ENCODE measurements around the gene USP47. TPM values are rescaled to one million over a fixed set of nuclear protein-coding genes. Genes with fewer than 3 reads are reported as not detected.
A peak's percentile ranks its signal among the peaks of the same experiment; 100 is the strongest.

Gene USP47
- total RNA-seq, 1 experiment from 2014 or later, result 45.9 TPM

GRCh38 chr11:11980200-11980599, 138.4 kb downstream of the USP47 start:
- Histone ChIP-seq H3K9me3 (ENCODE audit: low read depth, low read length, poor library complexity, severe bottlenecking) (no peaks in the 10 kb centered on the region), H3K4me1 (ENCODE audit: insufficient read depth, low read length, poor library complexity, severe bottlenecking) (peaks cover 29% of the 10 kb centered on the region), H3K36me3 (ENCODE audit: insufficient read depth, low read length, poor library complexity, severe bottlenecking) (no peaks in the 10 kb centered on the region), H3K27ac (ENCODE audit: low read depth, low read length, poor library complexity, severe bottlenecking) (no peak overlapping the region), H3K4me3 (ENCODE audit: low read depth, low read length, poor library complexity, severe bottlenecking) (no peak overlapping the region), H3K27me3 (replicated peaks; ENCODE audit: insufficient read depth, low read depth, low read length, poor library complexity) (no peaks in the 10 kb centered on the region)
- intact Hi-C loops (cut with micrococcal nuclease; ENCODE audit: unreplicated experiment), result no loop called here
- CTCF ChIA-PET, result no interaction called here
- no peak for DNase-seq (ENCODE audit: low spot score)
- no peak for TF ChIP-seq EZH2 (IDR thresholded peaks at IDR 0.05; ENCODE audit: borderline replicate concordance, low read depth, low read length, poor library complexity, severe bottlenecking)
- TF ChIP-seq CTCF (conservative IDR thresholded peaks at IDR 0.05; ENCODE audit: low read depth, low read length), result no peak
- no TSS peak for BruUV-seq (replicated peaks)
- POLR2A ChIA-PET (ENCODE audit: low non-redundant PET), result no interaction called here

GRCh38 chr11:11980841-11981308, 139.1 kb downstream of the USP47 start:
- CTCF ChIA-PET, result no interaction called here
- no peaks in the 10 kb centered on the region for H3K27me3 ChIP-seq (replicated peaks; ENCODE audit: insufficient read depth, low read depth, low read length, poor library complexity)
- no peak for TF ChIP-seq CTCF (conservative IDR thresholded peaks at IDR 0.05; ENCODE audit: low read depth, low read length)
- no peak for TF ChIP-seq EZH2 (IDR thresholded peaks at IDR 0.05; ENCODE audit: borderline replicate concordance, low read depth, low read length, poor library complexity, severe bottlenecking)
- H3K4me3 ChIP-seq (ENCODE audit: low read depth, low read length, poor library complexity, severe bottlenecking), result no peak overlapping the region
- no peak overlapping the region for H3K27ac ChIP-seq (ENCODE audit: low read depth, low read length, poor library complexity, severe bottlenecking)
- peak; percentile 69 for DNase-seq (ENCODE audit: low spot score)
- H3K36me3 ChIP-seq (ENCODE audit: insufficient read depth, low read length, poor library complexity, severe bottlenecking), result no peaks in the 10 kb centered on the region
- BruUV-seq (replicated peaks), result no TSS peak
- intact Hi-C loops (cut with micrococcal nuclease; ENCODE audit: unreplicated experiment), result no loop called here
- no peaks in the 10 kb centered on the region for H3K9me3 ChIP-seq (ENCODE audit: low read depth, low read length, poor library complexity, severe bottlenecking)
- H3K4me1 ChIP-seq (ENCODE audit: insufficient read depth, low read length, poor library complexity, severe bottlenecking), result peaks cover 29% of the 10 kb centered on the region
- POLR2A ChIA-PET (ENCODE audit: low non-redundant PET), result no interaction called here

- no TSS peak for BruUV-seq (replicated peaks)
- CTCF ChIA-PET, result no interaction called here
- no peak for TF ChIP-seq EZH2 (IDR thresholded peaks at IDR 0.05; ENCODE audit: borderline replicate concordance, low read depth, low read length, poor library complexity, severe bottlenecking)
- TF ChIP-seq CTCF (conservative IDR thresholded peaks at IDR 0.05; ENCODE audit: low read depth, low read length), result no peak
These were observed 139.6 kb downstream of the USP47 start for GRCh38 chr11:11981364-11981763.

More at GRCh38 chr11:11981364-11981763, 139.6 kb downstream of the USP47 start:
- Histone ChIP-seq H3K4me3 (ENCODE audit: low read depth, low read length, poor library complexity, severe bottlenecking) (no peak overlapping the region), H3K27me3 (replicated peaks; ENCODE audit: insufficient read depth, low read depth, low read length, poor library complexity) (no peaks in the 10 kb centered on the region), H3K9me3 (ENCODE audit: low read depth, low read length, poor library complexity, severe bottlenecking) (no peaks in the 10 kb centered on the region), H3K4me1 (ENCODE audit: insufficient read depth, low read length, poor library complexity, severe bottlenecking) (peaks cover 29% of the 10 kb centered on the region), H3K36me3 (ENCODE audit: insufficient read depth, low read length, poor library complexity, severe bottlenecking) (no peaks in the 10 kb centered on the region), H3K27ac (ENCODE audit: low read depth, low read length, poor library complexity, severe bottlenecking) (no peak overlapping the region)
- intact Hi-C loops (cut with micrococcal nuclease; ENCODE audit: unreplicated experiment), result no loop called here
- no peak for DNase-seq (ENCODE audit: low spot score)
- POLR2A ChIA-PET (ENCODE audit: low non-redundant PET), result no interaction called here
